Trophoblast cell (in vitro differentiated cells and primary cell): ENCODE data around the gene C9orf78.

ENCODE experiments used
- DNase-seq, 2 donors: peaks; one replicate each; pipeline ENCODE4 v3.0.0-alpha.2; 2016
- H2AFZ ChIP-seq: 2 replicates; pipeline ENCODE4 v1.6.1; 2013; ENCODE audit warnings: low read length, moderate library complexity, mild to moderate bottlenecking; ENCODE audit not compliant: insufficient read depth, poor library complexity
- H2AK5ac ChIP-seq: 2 replicates; pipeline ENCODE4 v1.6.1; 2013; ENCODE audit warnings: mild to moderate bottlenecking, low read length
- H2BK120ac ChIP-seq: 2 replicates; pipeline ENCODE4 v1.6.1; 2013; ENCODE audit warnings: low read length, mild to moderate bottlenecking, moderate library complexity; ENCODE audit not compliant: insufficient read depth, poor library complexity
- H2BK12ac ChIP-seq: 2 replicates; pipeline ENCODE4 v1.6.1; 2013; ENCODE audit warnings: mild to moderate bottlenecking, low read length, moderate library complexity
- H2BK5ac ChIP-seq: 2 replicates; pipeline ENCODE4 v1.6.1; 2013; ENCODE audit warnings: low read length, low read depth, moderate library complexity, mild to moderate bottlenecking; ENCODE audit not compliant: poor library complexity
- H3K14ac ChIP-seq: 2 replicates; pipeline ENCODE4 v1.6.1; 2013; ENCODE audit warnings: mild to moderate bottlenecking, low read length
- H3K18ac ChIP-seq: 2 replicates; pipeline ENCODE4 v1.6.1; 2013; ENCODE audit warnings: mild to moderate bottlenecking, low read length
- H3K23ac ChIP-seq: 2 replicates; pipeline ENCODE4 v1.6.1; 2013; ENCODE audit warnings: low read length
- H3K27ac ChIP-seq: 2 replicates; pipeline ENCODE4 v1.5.1; 2013; ENCODE audit warnings: low read depth, mild to moderate bottlenecking, inconsistent platforms, low read length, moderate library complexity
- H3K27me3 ChIP-seq: 2 replicates; pipeline ENCODE4 v1.6.1; 2013; ENCODE audit warnings: inconsistent platforms, mild to moderate bottlenecking, low read length, moderate library complexity; ENCODE audit not compliant: insufficient read depth
- H3K36me3 ChIP-seq, 2 experiments: 1 replicate in 1 of 2; 2 replicates in 1 of 2; pipeline ENCODE4 v1.6.1; 2013; ENCODE audit warnings: low read length in 2 of 2, mild to moderate bottlenecking in 2 of 2, moderate library complexity in 1 of 2; ENCODE audit not compliant: insufficient read depth in 2 of 2, control insufficient read depth in 1 of 2
- H3K4ac ChIP-seq: 2 replicates; pipeline ENCODE4 v1.6.1; 2013; ENCODE audit warnings: low read depth, mild to moderate bottlenecking, low read length, moderate library complexity
- H3K4me1 ChIP-seq, 2 experiments: 1 replicate in 1 of 2; 2 replicates in 1 of 2; pipeline ENCODE4 v1.6.1; 2013; ENCODE audit warnings: low read length in 2 of 2, mild to moderate bottlenecking in 2 of 2, moderate library complexity in 1 of 2; ENCODE audit not compliant: insufficient read depth in 2 of 2, control insufficient read depth in 1 of 2
- H3K4me2 ChIP-seq: 2 replicates; pipeline ENCODE4 v1.6.1; 2013; ENCODE audit warnings: inconsistent platforms, mild to moderate bottlenecking, low read length, moderate library complexity
- H3K4me3 ChIP-seq: 2 replicates; pipeline ENCODE4 v1.5.1; 2013; ENCODE audit warnings: mild to moderate bottlenecking, low read depth, low read length, inconsistent platforms
- H3K79me1 ChIP-seq: one replicate; pipeline ENCODE4 v1.6.1; 2013; ENCODE audit warnings: low read length
- H3K79me2 ChIP-seq: 2 replicates; pipeline ENCODE4 v1.6.1; 2013; ENCODE audit warnings: low read length, mild to moderate bottlenecking; ENCODE audit not compliant: control insufficient read depth, insufficient read depth, poor library complexity
- H3K9ac ChIP-seq: 2 replicates; pipeline ENCODE4 v1.6.1; 2013; ENCODE audit warnings: mild to moderate bottlenecking, low read length
- H3K9me3 ChIP-seq: 2 replicates; pipeline ENCODE4 v1.6.1; 2013; ENCODE audit warnings: low read depth, mild to moderate bottlenecking, control low read depth, inconsistent platforms, low read length; ENCODE audit not compliant: insufficient read depth
- H4K12ac ChIP-seq: 2 replicates; pipeline ENCODE4 v1.6.1; 2013; ENCODE audit warnings: low read depth, mild to moderate bottlenecking, low read length, moderate library complexity
- H4K8ac ChIP-seq: 2 replicates; pipeline ENCODE4 v1.6.1; 2013; ENCODE audit warnings: low read depth, mild to moderate bottlenecking, low read length, moderate library complexity
- H4K91ac ChIP-seq: one replicate; pipeline ENCODE4 v1.6.1; 2013; ENCODE audit warnings: low read depth, mild to moderate bottlenecking, low read length, moderate library complexity
- WGBS: extraction: QIAGEN DNeasy Blood & Tissue Kit; methylation state at CpG from one replicate; pipeline ENCODE4 v1.1.7; 2013; ENCODE audit warnings: missing lambda C conversion rate; ENCODE audit not compliant: insufficient read length, insufficient coverage; ENCODE audit errors: extremely low coverage; 5-methylcytosine and 5-hydroxymethylcytosine counted together

C9orf78 gene

GRCh38 chr9:129848712-129849441 is 13.8 kb upstream of the C9orf78 start:
- peaks cover 0 to 5% of the 10 kb centered on the region in 2 experiments for H3K36me3 ChIP-seq
- no peak overlapping the region for H3K18ac ChIP-seq
- no peaks in the 10 kb centered on the region for H3K27me3 ChIP-seq
- H3K79me2 ChIP-seq = no peaks in the 10 kb centered on the region
- H4K91ac ChIP-seq = no peak overlapping the region
- no peak overlapping the region for H3K14ac ChIP-seq
- no peak overlapping the region for H3K4ac ChIP-seq
- no peak for DNase-seq
- no peak overlapping the region for H4K8ac ChIP-seq
- no peak overlapping the region for H3K23ac ChIP-seq
- no peaks in the 10 kb centered on the region for H3K79me1 ChIP-seq
- H3K4me2 ChIP-seq = no peak overlapping the region
- H3K4me3 ChIP-seq = no peak overlapping the region
- H3K4me1 ChIP-seq = peaks cover 9 to 14% of the 10 kb centered on the region in 2 experiments
- no peak overlapping the region for H3K9ac ChIP-seq
- H3K9me3 ChIP-seq = peaks cover 2% of the 10 kb centered on the region
- no peak overlapping the region for H2BK5ac ChIP-seq
- H4K12ac ChIP-seq = no peak overlapping the region
- no peak overlapping the region for H2BK120ac ChIP-seq
- H3K27ac ChIP-seq = no peak overlapping the region
- no peak overlapping the region for H2AFZ ChIP-seq
- H2AK5ac ChIP-seq = no peak overlapping the region
- no peak overlapping the region for H2BK12ac ChIP-seq
- WGBS = no CpG with 5 or more reads among the region's 4 CpGs

GRCh38 chr9:129845373-129845772 is 10.3 kb upstream of the C9orf78 start:
- no peak overlapping the region for H3K4me3 ChIP-seq
- no peak overlapping the region for H3K14ac ChIP-seq
- H4K8ac ChIP-seq = no peak overlapping the region
- peaks cover 3 to 4% of the 10 kb centered on the region in 2 experiments for H3K4me1 ChIP-seq
- H3K79me2 ChIP-seq = no peaks in the 10 kb centered on the region
- no peak overlapping the region for H3K27ac ChIP-seq
- no peak overlapping the region for H4K12ac ChIP-seq
- H3K18ac ChIP-seq = no peak overlapping the region
- no peaks in the 10 kb centered on the region for H3K27me3 ChIP-seq
- H2AK5ac ChIP-seq = no peak overlapping the region
- no peak overlapping the region for H3K4ac ChIP-seq
- no CpG with 5 or more reads among the region's 2 CpGs for WGBS
- no peak overlapping the region for H2BK5ac ChIP-seq
- no peak overlapping the region for H3K9ac ChIP-seq
- no peaks in the 10 kb centered on the region for H3K79me1 ChIP-seq
- DNase-seq = no peak
- no peak overlapping the region for H2BK12ac ChIP-seq
- H3K9me3 ChIP-seq = no peaks in the 10 kb centered on the region
- no peak overlapping the region for H4K91ac ChIP-seq
- no peak overlapping the region for H2AFZ ChIP-seq
- no peaks in the 10 kb centered on the region for H3K36me3 ChIP-seq
- no peak overlapping the region for H2BK120ac ChIP-seq
- H3K23ac ChIP-seq = no peak overlapping the region
- H3K4me2 ChIP-seq = no peak overlapping the region

- no peaks in the 10 kb centered on the region for H3K79me2 ChIP-seq
- H3K23ac ChIP-seq = no peak overlapping the region
- H3K4me2 ChIP-seq = no peak overlapping the region
- peaks cover 3 to 4% of the 10 kb centered on the region in 2 experiments for H3K4me1 ChIP-seq
- H3K9ac ChIP-seq = no peak overlapping the region
- no peak overlapping the region for H2AK5ac ChIP-seq
- no peak overlapping the region for H2AFZ ChIP-seq
- H4K12ac ChIP-seq = no peak overlapping the region
- H2BK120ac ChIP-seq = no peak overlapping the region
- DNase-seq = no peak
- H3K36me3 ChIP-seq = no peaks in the 10 kb centered on the region
- H3K79me1 ChIP-seq = no peaks in the 10 kb centered on the region
- no CpG with 5 or more reads among the region's 4 CpGs for WGBS
- no peak overlapping the region for H3K4me3 ChIP-seq
- no peak overlapping the region for H3K4ac ChIP-seq
- no peak overlapping the region for H3K27ac ChIP-seq
- no peaks in the 10 kb centered on the region for H3K27me3 ChIP-seq
- H2BK12ac ChIP-seq = no peak overlapping the region
- no peak overlapping the region for H3K18ac ChIP-seq
- H4K91ac ChIP-seq = no peak overlapping the region
- no peak overlapping the region for H3K14ac ChIP-seq
- H2BK5ac ChIP-seq = no peak overlapping the region
- no peaks in the 10 kb centered on the region for H3K9me3 ChIP-seq
- no peak overlapping the region for H4K8ac ChIP-seq
These were observed 6.0 kb upstream of the C9orf78 start for GRCh38 chr9:129841071-129841470.

- Histone ChIP-seq H3K9ac (no peak overlapping the region), H3K4me1 (peaks cover 3 to 6% of the 10 kb centered on the region in 2 experiments), H4K91ac (no peak overlapping the region), H3K36me3 (no peaks in the 10 kb centered on the region), H3K4ac (no peak overlapping the region), H3K27ac (no peak overlapping the region), H4K8ac (no peak overlapping the region), H3K79me2 (peaks cover 2% of the 10 kb centered on the region), H3K23ac (no peak overlapping the region), H4K12ac (no peak overlapping the region), H3K9me3 (no peaks in the 10 kb centered on the region), H3K4me3 (no peak overlapping the region), H3K4me2 (no peak overlapping the region), H3K27me3 (no peaks in the 10 kb centered on the region), H2AFZ (no peak overlapping the region), H3K79me1 (peaks cover 5% of the 10 kb centered on the region), H2BK120ac (no peak overlapping the region), H3K18ac (no peak overlapping the region), H2BK12ac (no peak overlapping the region), H2AK5ac (no peak overlapping the region), H2BK5ac (no peak overlapping the region), H3K14ac (no peak overlapping the region)
- WGBS = no CpG with 5 or more reads among the region's 8 CpGs
- DNase-seq = no peak
These were observed 5.0 kb upstream of the C9orf78 start for GRCh38 chr9:129840034-129840433.
